ENCODE measurements around the gene CCT6B. TPM values are rescaled to one million over a fixed set of nuclear protein-coding genes. Genes with fewer than 3 reads are reported as not detected.

The CCT6B gene
- total RNA-seq, 2 experiments from 2014 or later: 4.6 to 4.9 TPM

DNA sequence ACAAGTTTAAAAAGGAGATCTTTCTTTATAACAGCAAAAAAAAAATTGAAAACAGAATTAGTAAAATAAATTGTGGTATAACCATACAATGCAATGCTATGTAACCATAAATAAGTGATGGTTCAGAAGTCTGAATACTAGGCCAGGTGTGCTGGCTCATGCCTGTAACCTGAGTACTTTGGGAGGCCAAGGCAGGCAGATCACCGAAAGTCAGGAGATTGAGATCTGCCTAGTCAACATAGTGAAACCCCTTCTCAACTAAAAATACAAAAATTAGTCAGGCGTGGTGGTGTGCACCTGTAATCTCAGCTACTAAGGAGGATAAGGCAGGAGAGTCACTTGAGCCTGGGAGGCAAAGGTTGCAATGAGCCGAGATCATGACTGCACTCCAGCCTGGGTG lies 34.6 kb downstream of the CCT6B start:
- TF ChIP-seq, protein P1, sequence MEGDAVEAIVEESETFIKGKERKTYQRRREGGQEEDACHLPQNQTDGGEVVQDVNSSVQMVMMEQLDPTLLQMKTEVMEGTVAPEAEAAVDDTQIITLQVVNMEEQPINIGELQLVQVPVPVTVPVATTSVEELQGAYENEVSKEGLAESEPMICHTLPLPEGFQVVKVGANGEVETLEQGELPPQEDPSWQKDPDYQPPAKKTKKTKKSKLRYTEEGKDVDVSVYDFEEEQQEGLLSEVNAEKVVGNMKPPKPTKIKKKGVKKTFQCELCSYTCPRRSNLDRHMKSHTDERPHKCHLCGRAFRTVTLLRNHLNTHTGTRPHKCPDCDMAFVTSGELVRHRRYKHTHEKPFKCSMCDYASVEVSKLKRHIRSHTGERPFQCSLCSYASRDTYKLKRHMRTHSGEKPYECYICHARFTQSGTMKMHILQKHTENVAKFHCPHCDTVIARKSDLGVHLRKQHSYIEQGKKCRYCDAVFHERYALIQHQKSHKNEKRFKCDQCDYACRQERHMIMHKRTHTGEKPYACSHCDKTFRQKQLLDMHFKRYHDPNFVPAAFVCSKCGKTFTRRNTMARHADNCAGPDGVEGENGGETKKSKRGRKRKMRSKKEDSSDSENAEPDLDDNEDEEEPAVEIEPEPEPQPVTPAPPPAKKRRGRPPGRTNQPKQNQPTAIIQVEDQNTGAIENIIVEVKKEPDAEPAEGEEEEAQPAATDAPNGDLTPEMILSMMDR (IDR thresholded peaks at IDR 0.05): no peak
- H3K36me3 Mint-ChIP-seq (ENCODE audit: low read depth): no peaks in the 10 kb centered on the region
- CTCF ChIA-PET: interaction anchor here (0.7 kb wide), 1 partner anchor 259 kb away, joined by 3 read pairs; no protein-coding TSS in a partner anchor
- Histone ChIP-seq H3K27me3 (ENCODE audit: control insufficient read depth in 1 of 2, insufficient read depth in 2 of 2, low read length in 2 of 2) (no peaks in the 10 kb centered on the region), H3K27ac (ENCODE audit: low read depth in 1 of 2, low read length in 2 of 2) (no peak overlapping the region), H3K4me1 (ENCODE audit: insufficient read depth, low read length) (no peaks in the 10 kb centered on the region), H3K36me3 (ENCODE audit: insufficient read depth, low read length) (no peaks in the 10 kb centered on the region), H3K4me3 (ENCODE audit: low read length) (no peak overlapping the region), H3K9me3 (ENCODE audit: control insufficient read depth in 1 of 2, insufficient read depth in 1 of 2, low read length in 2 of 2) (no peaks in the 10 kb centered on the region)
- no peak overlapping the region for H3K27ac Mint-ChIP-seq
- H3K4me3 Mint-ChIP-seq: no peak overlapping the region
- POLR2A ChIA-PET: no interaction called here
- intact Hi-C loops (cut with DNase I, micrococcal nuclease): no loop called here
- ATAC-seq (ENCODE audit: poor library complexity): no peak
- no peaks in the 10 kb centered on the region for H3K4me1 Mint-ChIP-seq (ENCODE audit: low read depth)
- H3K27me3 Mint-ChIP-seq: no peaks in the 10 kb centered on the region
- no peaks in the 10 kb centered on the region for H3K9me3 Mint-ChIP-seq
- no peak for DNase-seq

DNA sequence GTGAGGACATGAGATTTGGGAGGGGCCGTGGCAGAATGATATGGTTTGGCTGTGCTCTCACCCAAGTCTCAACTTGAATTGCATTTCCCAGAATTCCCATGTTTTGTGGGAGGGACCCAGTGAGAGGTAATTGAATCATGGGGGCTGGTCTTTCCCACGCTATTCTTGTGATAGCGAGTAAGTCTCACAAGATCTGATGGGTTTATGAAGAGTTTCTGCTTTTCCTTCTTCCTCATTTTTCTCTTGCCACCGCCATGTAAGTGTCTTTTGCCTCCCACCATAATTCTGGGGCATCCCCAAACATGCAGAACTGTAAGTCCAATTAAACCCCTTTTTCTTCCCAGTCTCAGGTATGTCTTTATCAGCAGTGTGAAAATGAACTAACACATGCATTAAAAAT lies 40.6 kb downstream of the CCT6B start:
- Histone ChIP-seq H3K4me3 (ENCODE audit: low read length) (no peak overlapping the region), H3K9me3 (ENCODE audit: control insufficient read depth in 1 of 2, insufficient read depth in 1 of 2, low read length in 2 of 2) (no peaks in the 10 kb centered on the region), H3K4me1 (ENCODE audit: insufficient read depth, low read length) (no peaks in the 10 kb centered on the region), H3K27ac (ENCODE audit: low read depth in 1 of 2, low read length in 2 of 2) (no peak overlapping the region), H3K27me3 (ENCODE audit: control insufficient read depth in 1 of 2, insufficient read depth in 2 of 2, low read length in 2 of 2) (no peaks in the 10 kb centered on the region), H3K36me3 (ENCODE audit: insufficient read depth, low read length) (no peaks in the 10 kb centered on the region)
- ATAC-seq (ENCODE audit: poor library complexity): no peak
- H3K9me3 Mint-ChIP-seq: no peaks in the 10 kb centered on the region
- intact Hi-C loops (cut with DNase I, micrococcal nuclease): no loop called here
- no peaks in the 10 kb centered on the region for H3K36me3 Mint-ChIP-seq (ENCODE audit: low read depth)
- no peak overlapping the region for H3K27ac Mint-ChIP-seq
- no peak overlapping the region for H3K4me3 Mint-ChIP-seq
- TF ChIP-seq, protein P1 (IDR thresholded peaks at IDR 0.05): no peak
- CTCF ChIA-PET: no interaction called here
- no peaks in the 10 kb centered on the region for H3K27me3 Mint-ChIP-seq
- no peak for DNase-seq
- POLR2A ChIA-PET: interaction anchor here (0.6 kb wide), 1 partner anchor 9 kb away, joined by 3 read pairs; no protein-coding TSS in a partner anchor
- H3K4me1 Mint-ChIP-seq (ENCODE audit: low read depth): no peaks in the 10 kb centered on the region

DNA sequence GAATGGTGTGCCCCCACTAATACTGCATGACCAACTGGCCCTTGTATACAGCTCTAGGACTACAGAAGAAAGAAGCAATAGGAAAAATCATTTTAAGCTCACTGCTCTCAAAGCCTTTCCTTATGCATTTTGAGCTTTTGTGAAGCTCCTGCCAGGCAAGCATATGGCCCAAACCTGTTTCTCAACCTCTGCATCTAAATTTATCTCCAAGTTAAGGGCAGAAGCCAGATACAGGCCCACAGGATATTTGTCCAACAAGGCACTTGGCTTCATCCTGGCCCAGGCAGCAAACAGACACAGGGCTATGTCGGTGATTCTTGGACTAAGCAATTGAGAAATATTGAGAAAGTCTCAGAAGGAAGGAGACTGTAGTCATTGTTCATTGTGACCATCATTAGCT lies 43.9 kb downstream of the CCT6B start:
- intact Hi-C loops (cut with DNase I, micrococcal nuclease): no loop called here
- H3K4me3 Mint-ChIP-seq: no peak overlapping the region
- ChIA-PET POLR2A (no interaction called here), CTCF (no interaction called here)
- no peak overlapping the region for H3K27ac ChIP-seq (ENCODE audit: low read depth in 1 of 2, low read length in 2 of 2)
- H3K36me3 ChIP-seq (ENCODE audit: insufficient read depth, low read length): no peaks in the 10 kb centered on the region
- H3K36me3 Mint-ChIP-seq (ENCODE audit: low read depth): no peaks in the 10 kb centered on the region
- H3K27me3 Mint-ChIP-seq: no peaks in the 10 kb centered on the region
- no peaks in the 10 kb centered on the region for H3K4me1 Mint-ChIP-seq (ENCODE audit: low read depth)
- no peak overlapping the region for H3K4me3 ChIP-seq (ENCODE audit: low read length)
- TF ChIP-seq, protein P1 (IDR thresholded peaks at IDR 0.05): no peak
- H3K9me3 ChIP-seq (ENCODE audit: control insufficient read depth in 1 of 2, insufficient read depth in 1 of 2, low read length in 2 of 2): peaks cover 0 to 3% of the 10 kb centered on the region in 2 experiments
- DNase-seq (no peak), ATAC-seq (ENCODE audit: poor library complexity) (no peak)
- H3K27ac Mint-ChIP-seq: no peak overlapping the region
- H3K27me3 ChIP-seq (ENCODE audit: control insufficient read depth in 1 of 2, insufficient read depth in 2 of 2, low read length in 2 of 2): no peaks in the 10 kb centered on the region
- H3K4me1 ChIP-seq (ENCODE audit: insufficient read depth, low read length): no peaks in the 10 kb centered on the region
- no peaks in the 10 kb centered on the region for H3K9me3 Mint-ChIP-seq

Measured in CD4-positive, alpha-beta T cell (primary cell).